Measurements from ENCODE around the gene TRIP13.

- TF ChIP-seq CTCF (IDR thresholded peaks at IDR 0.05; ENCODE audit: poor library complexity, severe bottlenecking): no peak
- no peak for TF ChIP-seq RAD21 (conservative IDR thresholded peaks at IDR 0.05)
- TF ChIP-seq EZH2 (IDR thresholded peaks at IDR 0.05; ENCODE audit: borderline replicate concordance, insufficient read depth, low read length, poor library complexity, severe bottlenecking): no peak
- TF ChIP-seq EP300 (conservative IDR thresholded peaks at IDR 0.05; ENCODE audit: poor library complexity, severe bottlenecking): no peak
- TF ChIP-seq MXI1 (conservative IDR thresholded peaks at IDR 0.05; ENCODE audit: poor library complexity, severe bottlenecking): no peak
- TF ChIP-seq POLR2AphosphoS5 (IDR thresholded peaks at IDR 0.05): no peak
Observed at GRCh38 chr5:949275-949543, 56.5 kb downstream of the TRIP13 start.
